NCI-H2029 (cell line): ENCODE data around the gene LYPD6B.
A peak's percentile ranks its signal among the peaks of the same experiment; 100 is the strongest.

Experiments
- DNase-seq: peaks from one replicate; lab custom pipeline; 2025; lab: John Stamatoyannopoulos, UW

LYPD6B gene

GRCh38 chr2:149041482-149041881 lies 3.0 kb downstream of the LYPD6B start:
- DNase-seq: no peak

- DNase-seq: no peak
Observed at GRCh38 chr2:149042881-149043280, 4.4 kb downstream of the LYPD6B start.

GRCh38 chr2:149044500-149044899 lies 6.0 kb downstream of the LYPD6B start:
- no peak for DNase-seq

GRCh38 chr2:149047118-149047517 lies 8.6 kb downstream of the LYPD6B start:
- no peak for DNase-seq

GRCh38 chr2:149049142-149049541 lies 10.6 kb downstream of the LYPD6B start:
- no peak for DNase-seq

GRCh38 chr2:149050188-149050587 lies 11.7 kb downstream of the LYPD6B start:
- DNase-seq: no peak

GRCh38 chr2:149055751-149056150 lies 17.3 kb downstream of the LYPD6B start:
- no peak for DNase-seq

- no peak for DNase-seq
Observed at GRCh38 chr2:149056541-149057255, 18.2 kb downstream of the LYPD6B start.

GRCh38 chr2:149057401-149057800 lies 18.9 kb downstream of the LYPD6B start:
- no peak for DNase-seq

GRCh38 chr2:149058936-149059335 lies 20.4 kb downstream of the LYPD6B start:
- no peak for DNase-seq

GRCh38 chr2:149059822-149060221 lies 21.3 kb downstream of the LYPD6B start:
- no peak for DNase-seq

GRCh38 chr2:149061133-149061745 lies 22.7 kb downstream of the LYPD6B start:
- no peak for DNase-seq

- no peak for DNase-seq
Observed at GRCh38 chr2:149062531-149062930, 24.0 kb downstream of the LYPD6B start.

GRCh38 chr2:149063177-149063576 lies 24.7 kb downstream of the LYPD6B start:
- DNase-seq: no peak

- no peak for DNase-seq
Observed at GRCh38 chr2:149064365-149064841, 25.9 kb downstream of the LYPD6B start.

- DNase-seq: no peak
Observed at GRCh38 chr2:149064856-149065630, 26.5 kb downstream of the LYPD6B start.

- DNase-seq: no peak
Observed at GRCh38 chr2:149068225-149068995, 29.9 kb downstream of the LYPD6B start.

- DNase-seq: no peak
Observed at GRCh38 chr2:149068996-149069888, 30.7 kb downstream of the LYPD6B start.

- DNase-seq: no peak
Observed at GRCh38 chr2:149070681-149071320, 32.3 kb downstream of the LYPD6B start.

GRCh38 chr2:149075105-149075504 lies 36.6 kb downstream of the LYPD6B start:
- peak; percentile 20 for DNase-seq

- no peak for DNase-seq
Observed at GRCh38 chr2:149075853-149076252, 37.4 kb downstream of the LYPD6B start.
